Right lobe of liver (tissue), 6 donors: Measurements from ENCODE around the gene SF3B1. TPM values are rescaled to one million over a fixed set of nuclear protein-coding genes. Genes with fewer than 3 reads are reported as not detected.
"Not testable (repeated sequence)": the region's sequence is repeated elsewhere in the genome, so short reads cannot be mapped to it uniquely, and the experiment has no call there.

Experiments
- ATAC-seq, 4 donors: fragments of 200-7000 bp; cut with Tn5 transposase; one replicate each; pipeline ENCODE4 v1.9.1; 2020; ENCODE audit warnings: mild to moderate bottlenecking in 4 of 4, moderate library complexity in 4 of 4
- DNase-seq, 3 donors: peaks; one replicate each; pipeline ENCODE4 v3.0.0-alpha.2; 2020
- H3K27ac ChIP-seq, 3 donors: fragments of 200-600 bp; one replicate each; pipeline ENCODE4 v1.8.0; 2022
- H3K27me3 ChIP-seq, 2 donors: fragments of 200-600 bp; one replicate each; pipeline ENCODE4 v1.8.0; 2022
- H3K36me3 ChIP-seq, 4 donors: fragments of 200-600 bp; sonication (generic) in 1 of 4; one replicate each; pipeline versions ENCODE4 v1.5.1 to v1.8.0; 2017 to 2022; ENCODE audit warnings: control low read depth in 1 of 4
- H3K4me1 ChIP-seq, 4 donors: fragments of 200-600 bp; sonication (generic) in 1 of 4; one replicate each; pipeline versions ENCODE4 v1.5.1 to v1.8.0; 2017 to 2022; ENCODE audit warnings: control low read depth in 1 of 4
- H3K4me3 ChIP-seq, 3 donors: fragments of 200-600 bp; one replicate each; pipeline ENCODE4 v1.8.0; 2022
- H3K9me3 ChIP-seq, 4 donors: fragments of 200-600 bp; sonication (generic) in 1 of 4; one replicate each; pipeline versions ENCODE4 v1.5.1 to v1.8.0; 2017 to 2022; ENCODE audit warnings: control low read depth in 1 of 4
- CTCF ChIP-seq, 4 donors: fragments of 200-600 bp in 3 of 4; fragments of 450-650 bp in 1 of 4; IDR thresholded peaks; one replicate each; pipeline versions ENCODE4 v1.5.1 to v1.8.0; 2016 to 2022; ENCODE audit warnings: antibody characterized with exemption in 4 of 4, mild to moderate bottlenecking in 2 of 4
- POLR2A ChIP-seq: fragments of 450-650 bp; IDR thresholded peaks from one replicate; pipeline ENCODE4 v1.6.1; 2017; ENCODE audit warnings: antibody characterized with exemption, mild to moderate bottlenecking
- WGBS: methylation state at CpG from one replicate; pipeline ENCODE4 v1.1.6; 2018; ENCODE audit warnings: low coverage, low lambda C conversion rate; ENCODE audit not compliant: insufficient coverage; ENCODE audit errors: missing lambda C conversion rate; 5-methylcytosine and 5-hydroxymethylcytosine counted together
- intact Hi-C, 2 donors: fragments of 100-400 bp; cut with DNase I; formaldehyde crosslinking; loops; one replicate each; pipeline versions ENCODE4 v1.11.2 to v1.14.1; 2022
- total RNA-seq, 6 experiments: library from RNA; depleted of rRNA in 2 of 6; stranded (reverse); fragments of >200 nt in 2 of 6; fragmentation: NEBNext Ultra II Directional in 3 of 6; extraction: Animal tissue kit (Norgen Biotek cat#: 25700) in 3 of 6; gene quantifications; one replicate each; pipeline versions ENCODE4 v1.1.0 to v1.2.4, GENCODE V29; 2016 to 2023
- donor health status: DM: no; HTN: yes; CAD: no.
- donor health status: DM: no; HTN: no; CAD: no.
- donor health status: DM: no; HTN: no; CAD: no.
- donor health status: DM: no; HTN: yes; CAD: no.
- donor health status: DM: no; HTN: yes; CAD: no.

Gene SF3B1
- total RNA-seq, 6 experiments from 2014 or later: 74.6 to 113 (median 100) TPM

- peak overlapping the region in 1 of 3 donors; percentile 21 for H3K27ac ChIP-seq
- H3K4me1 ChIP-seq: no peaks in the 10 kb centered on the region
- H3K36me3 ChIP-seq: no peaks in the 10 kb centered on the region
- ATAC-seq: peak in 3 of 4 donors; percentile 62 to 75 (median 68)
- no peak for DNase-seq
- no peaks in the 10 kb centered on the region for H3K9me3 ChIP-seq
- H3K4me3 ChIP-seq: no peak overlapping the region
- TF ChIP-seq CTCF (IDR thresholded peaks at IDR 0.05) (no peak), POLR2A (no peak)
- H3K27me3 ChIP-seq: no peaks in the 10 kb centered on the region
- intact Hi-C loops: no loop called here
- WGBS: 52% methylated on average over 3 of the region's 5 CpGs
These were observed 8.0 kb upstream of the SF3B1 start for GRCh38 chr2:197442857-197443256.

GRCh38 chr2:197437380-197437779 lies 2.6 kb upstream of the SF3B1 start:
- no peak overlapping the region for H3K27ac ChIP-seq
- H3K4me1 ChIP-seq: peaks cover 0 to 18% (median 1%) of the 10 kb centered on the region in 4 donors
- ATAC-seq (no peak), DNase-seq (no peak)
- no peaks in the 10 kb centered on the region for H3K27me3 ChIP-seq
- H3K36me3 ChIP-seq: no peaks in the 10 kb centered on the region
- TF ChIP-seq CTCF (IDR thresholded peaks at IDR 0.05) (no peak), POLR2A (no peak)
- H3K9me3 ChIP-seq: no peaks in the 10 kb centered on the region
- intact Hi-C loops: no loop called here
- WGBS: 100% methylated on average over 2 of the region's 2 CpGs
- H3K4me3 ChIP-seq: no peak overlapping the region

DNA sequence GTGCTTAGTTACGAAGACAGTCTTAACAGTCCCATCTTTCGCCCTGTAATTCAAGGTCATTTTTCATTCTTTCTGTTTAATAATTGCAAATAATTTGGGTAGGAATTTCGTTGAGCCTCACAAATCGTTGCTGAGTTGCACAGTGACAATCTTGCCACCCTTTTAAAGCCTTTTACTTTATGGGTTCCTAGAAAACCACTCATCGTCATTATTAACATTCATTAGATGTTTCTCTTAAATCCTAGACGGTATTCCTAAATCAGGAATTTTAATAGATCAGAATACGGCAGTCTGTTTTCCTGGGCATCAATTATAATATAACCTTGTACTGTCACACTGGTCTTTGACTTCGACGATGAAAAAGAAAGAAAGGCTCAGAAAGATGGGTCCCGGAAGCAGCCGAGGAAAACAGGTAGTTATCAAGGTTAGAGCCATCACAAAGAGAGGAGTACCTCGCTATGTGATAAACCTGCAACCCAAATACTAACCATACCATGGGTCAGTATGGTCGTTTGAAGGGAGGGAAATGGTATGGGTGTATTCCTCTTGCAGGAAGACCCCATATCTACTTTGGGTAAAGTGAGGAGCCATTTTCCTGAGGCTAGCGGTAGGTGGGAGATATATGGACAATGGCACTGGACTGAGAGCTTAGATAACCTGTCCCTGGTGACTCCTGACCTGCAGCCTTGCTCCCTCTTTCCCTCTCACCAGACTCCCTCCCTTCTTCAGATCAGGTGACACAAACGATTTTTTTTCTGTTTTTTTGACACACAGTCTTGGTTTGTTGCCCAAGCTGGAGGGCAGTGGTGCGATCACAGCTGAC lies 981 bp upstream of the SF3B1 start:
- H3K27ac ChIP-seq: peak overlapping the region; percentile 96 to 99 (median 99)
- ATAC-seq (peak; percentile 6 to 20 (median 16)), DNase-seq (no peak)
- intact Hi-C loops: no loop called here
- H3K4me1 ChIP-seq: peaks cover 0 to 34% (median 12%) of the 10 kb centered on the region in 4 donors
- TF ChIP-seq CTCF (IDR thresholded peaks at IDR 0.05): no peak
- TF ChIP-seq POLR2A: no peak
- H3K36me3 ChIP-seq: no peaks in the 10 kb centered on the region
- 8% methylated on average over 16 of the region's 16 CpGs for WGBS
- H3K27me3 ChIP-seq: no peaks in the 10 kb centered on the region
- no peaks in the 10 kb centered on the region for H3K9me3 ChIP-seq
- H3K4me3 ChIP-seq: peak overlapping the region; percentile 76 to 91 (median 80)

DNA sequence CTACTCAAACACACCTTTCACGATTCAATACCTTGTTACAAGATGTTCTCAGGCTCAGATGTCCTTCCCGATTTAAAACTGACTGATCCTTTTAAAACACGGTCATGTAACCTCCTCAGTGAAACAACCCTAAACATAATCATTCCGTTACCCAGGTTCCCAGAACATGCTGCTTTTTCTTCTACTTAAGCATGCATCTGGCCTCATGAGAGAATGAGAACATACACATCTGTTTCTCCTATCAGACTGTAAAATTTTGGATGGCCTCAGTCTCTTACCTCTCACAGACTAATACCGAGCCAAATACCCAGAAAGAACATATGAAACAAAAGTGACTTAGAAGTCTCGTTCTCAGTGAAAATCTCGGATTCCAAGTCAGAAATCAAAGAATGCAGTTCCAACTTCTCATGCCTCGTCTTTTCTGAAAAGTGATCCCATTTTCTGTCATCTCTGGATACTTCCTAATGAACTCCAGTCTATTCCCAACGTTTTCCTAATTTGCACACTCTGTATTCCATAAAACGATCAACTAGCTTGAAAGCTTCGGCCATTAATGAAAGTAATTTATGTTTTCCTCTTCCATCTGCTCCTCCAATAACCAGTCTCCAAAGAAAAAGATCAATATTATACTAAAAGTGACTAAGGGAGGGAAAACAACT lies 919 bp downstream of the SF3B1 start:
- intact Hi-C loops: no loop called here
- no peaks in the 10 kb centered on the region for H3K9me3 ChIP-seq
- ATAC-seq: no peak
- H3K27me3 ChIP-seq: no peaks in the 10 kb centered on the region
- peak overlapping the region; percentile 96 to 99 (median 99) for H3K27ac ChIP-seq
- no peak for DNase-seq
- H3K4me1 ChIP-seq: peaks cover 0 to 51% (median 15%) of the 10 kb centered on the region in 4 donors
- peak overlapping the region; percentile 76 to 91 (median 80) for H3K4me3 ChIP-seq
- under 1% methylated on average over 11 of the region's 11 CpGs for WGBS
- peaks cover 0 to 4% (median 0%) of the 10 kb centered on the region in 4 donors for H3K36me3 ChIP-seq
- TF ChIP-seq CTCF (IDR thresholded peaks at IDR 0.05): no peak
- TF ChIP-seq POLR2A: no peak

DNA sequence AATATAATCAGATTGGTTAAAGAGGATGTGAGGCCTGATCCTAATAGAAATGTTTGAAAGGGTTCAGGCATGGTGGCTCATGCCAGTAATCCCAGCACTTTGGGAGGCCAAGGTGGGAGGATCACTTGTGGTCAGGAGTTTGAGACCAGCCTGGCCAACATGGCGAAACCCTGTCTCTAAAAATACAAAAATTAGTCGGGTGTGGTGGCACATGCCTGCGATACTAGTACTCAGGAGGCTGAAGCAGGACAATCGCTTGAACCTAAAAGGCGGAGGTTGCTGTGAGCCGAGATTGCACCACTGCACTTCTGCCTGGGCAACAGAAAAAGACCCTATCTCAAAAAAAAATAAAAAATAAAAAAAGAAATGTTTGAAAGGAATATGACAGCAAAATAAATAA lies 2.3 kb downstream of the SF3B1 start:
- H3K27me3 ChIP-seq, ATAC-seq, DNase-seq, intact Hi-C loops, H3K36me3 ChIP-seq, H3K27ac ChIP-seq, H3K9me3 ChIP-seq, H3K4me3 ChIP-seq: not testable (repeated sequence)
- WGBS: 64% methylated on average over 6 of the region's 6 CpGs
- H3K4me1 ChIP-seq: peaks cover 0 to 57% (median 17%) of the 10 kb centered on the region in 4 donors
